ENCODE results near the gene ZNRF2.
"Not testable (repeated sequence)": the region's sequence is repeated elsewhere in the genome, so short reads cannot be mapped to it uniquely, and the experiment has no call there.

ZNRF2 gene

GRCh38 chr7:30287625-30288024 lies 3.2 kb downstream of the ZNRF2 start:
- DNase-seq (ENCODE audit: low read depth in 2 of 2) = not testable (repeated sequence)

- not testable (repeated sequence) for DNase-seq (ENCODE audit: low read depth in 2 of 2)
Observed at GRCh38 chr7:30289634-30290033, 5.2 kb downstream of the ZNRF2 start.

- DNase-seq (ENCODE audit: low read depth in 2 of 2) = not testable (repeated sequence)
Observed at GRCh38 chr7:30290317-30290716, 5.9 kb downstream of the ZNRF2 start.

- DNase-seq (ENCODE audit: low read depth in 2 of 2) = not testable (repeated sequence)
Observed at GRCh38 chr7:30292416-30293038, 8.1 kb downstream of the ZNRF2 start.

GRCh38 chr7:30296304-30296703 lies 11.9 kb downstream of the ZNRF2 start:
- not testable (repeated sequence) for DNase-seq (ENCODE audit: low read depth in 2 of 2)

- not testable (repeated sequence) for DNase-seq (ENCODE audit: low read depth in 2 of 2)
Observed at GRCh38 chr7:30297499-30297898, 13.1 kb downstream of the ZNRF2 start.

- not testable (repeated sequence) for DNase-seq (ENCODE audit: low read depth in 2 of 2)
Observed at GRCh38 chr7:30298409-30298808, 14.0 kb downstream of the ZNRF2 start.

GRCh38 chr7:30301751-30302150 lies 17.4 kb downstream of the ZNRF2 start:
- DNase-seq (ENCODE audit: low read depth in 2 of 2) = no peak

GRCh38 chr7:30302656-30303311 lies 18.4 kb downstream of the ZNRF2 start:
- no peak for DNase-seq (ENCODE audit: low read depth in 2 of 2)

GRCh38 chr7:30303312-30304039 lies 19.1 kb downstream of the ZNRF2 start:
- DNase-seq (ENCODE audit: low read depth in 2 of 2) = no peak

- no peak for DNase-seq (ENCODE audit: low read depth in 2 of 2)
Observed at GRCh38 chr7:30304177-30304884, 19.9 kb downstream of the ZNRF2 start.

- DNase-seq (ENCODE audit: low read depth in 2 of 2) = no peak
Observed at GRCh38 chr7:30306976-30307375, 22.6 kb downstream of the ZNRF2 start.

- no peak for DNase-seq (ENCODE audit: low read depth in 2 of 2)
Observed at GRCh38 chr7:30308389-30308788, 24.0 kb downstream of the ZNRF2 start.

GRCh38 chr7:30309302-30309701 lies 24.9 kb downstream of the ZNRF2 start:
- DNase-seq (ENCODE audit: low read depth in 2 of 2) = no peak

- no peak for DNase-seq (ENCODE audit: low read depth in 2 of 2)
Observed at GRCh38 chr7:30309842-30310435, 25.5 kb downstream of the ZNRF2 start.

GRCh38 chr7:30310674-30311362 lies 26.4 kb downstream of the ZNRF2 start:
- no peak for DNase-seq (ENCODE audit: low read depth in 2 of 2)

- no peak for DNase-seq (ENCODE audit: low read depth in 2 of 2)
Observed at GRCh38 chr7:30312178-30312577, 27.8 kb downstream of the ZNRF2 start.

GRCh38 chr7:30313348-30313747 lies 29.0 kb downstream of the ZNRF2 start:
- DNase-seq (ENCODE audit: low read depth in 2 of 2) = no peak

GRCh38 chr7:30313793-30314192 lies 29.4 kb downstream of the ZNRF2 start:
- DNase-seq (ENCODE audit: low read depth in 2 of 2) = no peak

GRCh38 chr7:30315589-30315988 lies 31.2 kb downstream of the ZNRF2 start:
- no peak for DNase-seq (ENCODE audit: low read depth in 2 of 2)

GRCh38 chr7:30320392-30320791 lies 36.0 kb downstream of the ZNRF2 start:
- no peak for DNase-seq (ENCODE audit: low read depth in 2 of 2)

Data from stimulated activated CD4-positive, alpha-beta T cell treated with anti-CD3 and anti-CD28 coated beads, Interleukin-1b, Interleukin-23, amount 100 ng/mL, for 4 hours (primary cell).